ENCODE measurements around the gene THSD7A. TPM values are rescaled to one million over a fixed set of nuclear protein-coding genes. Genes with fewer than 3 reads are reported as not detected.

Gene THSD7A
- total RNA-seq, 1 experiment from 2014 or later: 5.9 TPM

- intact Hi-C loops (cut with micrococcal nuclease; ENCODE audit: unreplicated experiment): no loop called here
- H3K27ac Mint-ChIP-seq (ENCODE audit: unreplicated experiment): no peak overlapping the region
- no peaks in the 10 kb centered on the region for H3K27me3 Mint-ChIP-seq (ENCODE audit: unreplicated experiment)
- no peak for DNase-seq
- H3K9me3 Mint-ChIP-seq (ENCODE audit: low read depth, unreplicated experiment): no peaks in the 10 kb centered on the region
- H3K36me3 Mint-ChIP-seq (ENCODE audit: insufficient read depth, unreplicated experiment): no peaks in the 10 kb centered on the region
- CTCF ChIA-PET: interaction anchor here (1.2 kb wide), 1 partner anchor 17 kb away, joined by 3 read pairs; no protein-coding TSS in a partner anchor
- no TSS peak for BruUV-seq (replicated peaks)
- TF ChIP-seq CTCF (IDR thresholded peaks at IDR 0.05; ENCODE audit: unreplicated experiment): no peak
- H3K4me1 Mint-ChIP-seq (ENCODE audit: low read depth, unreplicated experiment): no peaks in the 10 kb centered on the region
- no peak overlapping the region for H3K4me3 Mint-ChIP-seq (ENCODE audit: low read depth, unreplicated experiment)
Measured at GRCh38 chr7:11730725-11731124, 101.3 kb downstream of the THSD7A start.

GRCh38 chr7:11727864-11728263 is 104.1 kb downstream of the THSD7A start:
- no peak for DNase-seq
- Mint-ChIP-seq H3K4me1 (ENCODE audit: low read depth, unreplicated experiment) (no peaks in the 10 kb centered on the region), H3K27me3 (ENCODE audit: unreplicated experiment) (no peaks in the 10 kb centered on the region), H3K36me3 (ENCODE audit: insufficient read depth, unreplicated experiment) (no peaks in the 10 kb centered on the region), H3K9me3 (ENCODE audit: low read depth, unreplicated experiment) (no peaks in the 10 kb centered on the region), H3K27ac (ENCODE audit: unreplicated experiment) (no peak overlapping the region), H3K4me3 (ENCODE audit: low read depth, unreplicated experiment) (no peak overlapping the region)
- no TSS peak for BruUV-seq (replicated peaks)
- no peak for TF ChIP-seq CTCF (IDR thresholded peaks at IDR 0.05; ENCODE audit: unreplicated experiment)
- intact Hi-C loops (cut with micrococcal nuclease; ENCODE audit: unreplicated experiment): no loop called here
- CTCF ChIA-PET: no interaction called here

GRCh38 chr7:11726794-11727155 is 105.2 kb downstream of the THSD7A start:
- no peak for DNase-seq
- no peak for TF ChIP-seq CTCF (IDR thresholded peaks at IDR 0.05; ENCODE audit: unreplicated experiment)
- H3K4me3 Mint-ChIP-seq (ENCODE audit: low read depth, unreplicated experiment): no peak overlapping the region
- no peak overlapping the region for H3K27ac Mint-ChIP-seq (ENCODE audit: unreplicated experiment)
- no peaks in the 10 kb centered on the region for H3K4me1 Mint-ChIP-seq (ENCODE audit: low read depth, unreplicated experiment)
- CTCF ChIA-PET: no interaction called here
- intact Hi-C loops (cut with micrococcal nuclease; ENCODE audit: unreplicated experiment): no loop called here
- no peaks in the 10 kb centered on the region for H3K27me3 Mint-ChIP-seq (ENCODE audit: unreplicated experiment)
- no peaks in the 10 kb centered on the region for H3K36me3 Mint-ChIP-seq (ENCODE audit: insufficient read depth, unreplicated experiment)
- no peaks in the 10 kb centered on the region for H3K9me3 Mint-ChIP-seq (ENCODE audit: low read depth, unreplicated experiment)
- no TSS peak for BruUV-seq (replicated peaks)

GRCh38 chr7:11726001-11726793 is 105.8 kb downstream of the THSD7A start:
- Mint-ChIP-seq H3K9me3 (ENCODE audit: low read depth, unreplicated experiment) (no peaks in the 10 kb centered on the region), H3K27ac (ENCODE audit: unreplicated experiment) (no peak overlapping the region), H3K4me3 (ENCODE audit: low read depth, unreplicated experiment) (no peak overlapping the region), H3K4me1 (ENCODE audit: low read depth, unreplicated experiment) (no peaks in the 10 kb centered on the region), H3K27me3 (ENCODE audit: unreplicated experiment) (no peaks in the 10 kb centered on the region), H3K36me3 (ENCODE audit: insufficient read depth, unreplicated experiment) (no peaks in the 10 kb centered on the region)
- DNase-seq: no peak
- intact Hi-C loops (cut with micrococcal nuclease; ENCODE audit: unreplicated experiment): no loop called here
- CTCF ChIA-PET: no interaction called here
- no peak for TF ChIP-seq CTCF (IDR thresholded peaks at IDR 0.05; ENCODE audit: unreplicated experiment)
- BruUV-seq (replicated peaks): no TSS peak

Data from Calu3 (cell line).